IMR-90 (cell line): ENCODE measurements around the gene SDC1. TPM values are rescaled to one million over a fixed set of nuclear protein-coding genes. Genes with fewer than 3 reads are reported as not detected.

Experiments used
- POLR2A ChIP-seq: IDR thresholded peaks from 2 replicates; pipeline ENCODE4 v1.6.1; 2012; ENCODE audit warnings: mild to moderate bottlenecking, low read depth, low read length
- microRNA-seq, 2 experiments: library from miRNA; stranded (forward) in 1 of 2; unstranded in 1 of 2; fragments of 10-50 nt in 1 of 2; fragments of <30 nt in 1 of 2; gene quantifications in 1 of 2; microRNA quantifications in 1 of 2; one replicate each; pipeline versions ENCODE3 to v1.1.0; 2013 to 2020; ENCODE audit not compliant: insufficient read depth in 1 of 2, insufficient read length in 1 of 2, unreplicated experiment in 1 of 2
- polyA plus RNA-seq, 3 experiments: library from polyadenylated mRNA; depleted of rRNA; stranded (reverse); fragments of >200 nt; gene quantifications; 2 replicates each; pipeline ENCODE4 v1.2.3, GENCODE V29; 2012; ENCODE audit warnings: low replicate concordance in 1 of 3
- small RNA-seq, 5 experiments: library from RNA; depleted of rRNA; stranded (forward); fragments of <200 nt; gene quantifications; one replicate each; pipeline ENCODE3, GENCODE V24; 2012
- total RNA-seq: library from RNA; depleted of rRNA; stranded (reverse); fragments of >200 nt; gene quantifications from 2 replicates; pipeline ENCODE4 v1.2.3, GENCODE V29; 2012; rRNA removed

Gene SDC1
- total and polyA plus RNA-seq, 2 of the 4 experiments (the other 2 are of a cell fraction) = 22.0 to 28.3 TPM

GRCh38 chr2:20150806-20151571 lies 73.9 kb downstream of the SDC1 start (continued):
- no peak for TF ChIP-seq POLR2A

Small RNA genes within 50 kb of the gene (microRNA-seq; reads per million reads assigned to microRNA genes)
- not detected for gene RN7SL140P (ENCODE audit: insufficient read depth, insufficient read length)
- not detected for gene RNU6-961P (ENCODE audit: insufficient read depth, insufficient read length)
- not detected for gene RNU7-113P (ENCODE audit: insufficient read depth, insufficient read length)

Small RNA genes within 50 kb of the gene (small RNA-seq; reads per million reads assigned to genes)
- gene RN7SL140P = 0 reads per million in 5 experiments
- 0 to 0.08 (median 0) reads per million in 5 experiments for gene RNU6-961P
- 0 reads per million in 5 experiments for gene RNU7-113P

Other genes with a start within 250 kb of the SDC1 start
- gene WDR35, start 235.0 kb downstream of the SDC1 start, total RNA-seq = 8.1 and 12.2 TPM in 2 replicates
- gene WDR35, start 235.0 kb downstream of the SDC1 start, polyA plus RNA-seq (2012; rRNA removed) = 2.7 and 3.4 TPM in 2 replicates
- 0.90 and 1.1 TPM in 2 replicates for gene MATN3, start 212.5 kb downstream of the SDC1 start, total RNA-seq
- gene MATN3, start 212.5 kb downstream of the SDC1 start, polyA plus RNA-seq (2012; rRNA removed) = 2.2 and 3.0 TPM in 2 replicates
- gene LAPTM4A, start 173.5 kb downstream of the SDC1 start, total RNA-seq = 97.7 and 221 TPM in 2 replicates
- 378 and 401 TPM in 2 replicates for gene LAPTM4A, start 173.5 kb downstream of the SDC1 start, polyA plus RNA-seq (2012; rRNA removed)
- gene PUM2, start 125.7 kb upstream of the SDC1 start, total RNA-seq = 35.6 and 38.4 TPM in 2 replicates
- gene PUM2, start 125.7 kb upstream of the SDC1 start, polyA plus RNA-seq (2012; rRNA removed) = 16.4 and 18.8 TPM in 2 replicates
- gene RHOB, start 221.9 kb upstream of the SDC1 start, total RNA-seq = 112 and 151 TPM in 2 replicates
- gene RHOB, start 221.9 kb upstream of the SDC1 start, polyA plus RNA-seq (2012; rRNA removed) = 149 and 201 TPM in 2 replicates